Activated CD4-positive, alpha-beta T cell treated with anti-CD3 and anti-CD28 coated beads for 4 hours (primary cell): ENCODE results near the gene HOXC10.

Experiments used
- DNase-seq, 2 donors: peaks; one replicate each; pipeline ENCODE4 v3.0.0-alpha.2; 2020

Gene HOXC10

GRCh38 chr12:54017027-54017788 is 32.3 kb downstream of the HOXC10 start:
- no peak for DNase-seq

GRCh38 chr12:54017878-54018467 is 33.0 kb downstream of the HOXC10 start:
- peak; percentile 58 to 66 for DNase-seq

- no peak for DNase-seq
These were observed 33.6 kb downstream of the HOXC10 start for GRCh38 chr12:54018468-54018984.

GRCh38 chr12:54019091-54019811 is 34.3 kb downstream of the HOXC10 start:
- DNase-seq = no peak

- DNase-seq = no peak
These were observed 35.1 kb downstream of the HOXC10 start for GRCh38 chr12:54019924-54020590.

GRCh38 chr12:54020591-54021405 is 35.9 kb downstream of the HOXC10 start:
- DNase-seq = no peak

- no peak for DNase-seq
These were observed 36.6 kb downstream of the HOXC10 start for GRCh38 chr12:54021432-54022013.

GRCh38 chr12:54022960-54023884 is 38.3 kb downstream of the HOXC10 start:
- no peak for DNase-seq

GRCh38 chr12:54024127-54024526 is 39.2 kb downstream of the HOXC10 start:
- no peak for DNase-seq

GRCh38 chr12:54024581-54025305 is 39.8 kb downstream of the HOXC10 start:
- DNase-seq = no peak

- no peak for DNase-seq
These were observed 40.8 kb downstream of the HOXC10 start for GRCh38 chr12:54025499-54026405.

- DNase-seq = no peak
These were observed 41.9 kb downstream of the HOXC10 start for GRCh38 chr12:54026640-54027441.

GRCh38 chr12:54027442-54027786 is 42.5 kb downstream of the HOXC10 start:
- DNase-seq = no peak

GRCh38 chr12:54028314-54029201 is 43.6 kb downstream of the HOXC10 start, which contains the start of gene HOXC6:
HOXC6 (plus strand) TSS chr12:54028440; CDS start chr12:54028522, 82 bp downstream.
- no peak for DNase-seq

- DNase-seq = no peak
These were observed 44.8 kb downstream of the HOXC10 start for GRCh38 chr12:54029529-54030441.

- no peak for DNase-seq
These were observed 45.5 kb downstream of the HOXC10 start for GRCh38 chr12:54030442-54030801.
